ENCODE results near the gene ARRB1.
A peak's percentile ranks its signal among the peaks of the same experiment; 100 is the strongest.

ARRB1 gene

GRCh38 chr11:75352588-75353206 is 1.2 kb upstream of the ARRB1 start:
- peak overlapping the region; percentile 62 for H3K4me3 ChIP-seq (replicated peaks; ENCODE audit: low read depth, low read length)
- no peak for DNase-seq (ENCODE audit: low read depth)
- TF ChIP-seq CTCF (IDR thresholded peaks at IDR 0.05; ENCODE audit: low read length, missing control alignments): no peak

GRCh38 chr11:75351791-75352587 is 528 bp upstream of the ARRB1 start:
- peak; percentile 56 for DNase-seq (ENCODE audit: low read depth)
- TF ChIP-seq CTCF (IDR thresholded peaks at IDR 0.05; ENCODE audit: low read length, missing control alignments): no peak
- peak overlapping the region; percentile 62 for H3K4me3 ChIP-seq (replicated peaks; ENCODE audit: low read depth, low read length)

GRCh38 chr11:75350743-75351540 is 519 bp downstream of the ARRB1 start:
- peak; percentile 5 for TF ChIP-seq CTCF (IDR thresholded peaks at IDR 0.05; ENCODE audit: low read length, missing control alignments)
- H3K4me3 ChIP-seq (replicated peaks; ENCODE audit: low read depth, low read length): peak overlapping the region; percentile 62
- DNase-seq (ENCODE audit: low read depth): no peak

- H3K4me3 ChIP-seq (replicated peaks; ENCODE audit: low read depth, low read length): peak overlapping the region; percentile 62
- no peak for TF ChIP-seq CTCF (IDR thresholded peaks at IDR 0.05; ENCODE audit: low read length, missing control alignments)
- DNase-seq (ENCODE audit: low read depth): no peak
Observed at GRCh38 chr11:75350122-75350742, 1.2 kb downstream of the ARRB1 start.

- H3K4me3 ChIP-seq (replicated peaks; ENCODE audit: low read depth, low read length): peak overlapping the region; percentile 62
- TF ChIP-seq CTCF (IDR thresholded peaks at IDR 0.05; ENCODE audit: low read length, missing control alignments): no peak
- no peak for DNase-seq (ENCODE audit: low read depth)
Observed at GRCh38 chr11:75349521-75350116, 1.8 kb downstream of the ARRB1 start.

GRCh38 chr11:75347781-75348566 is 3.5 kb downstream of the ARRB1 start:
- no peak for TF ChIP-seq CTCF (IDR thresholded peaks at IDR 0.05; ENCODE audit: low read length, missing control alignments)
- no peak overlapping the region for H3K4me3 ChIP-seq (replicated peaks; ENCODE audit: low read depth, low read length)
- DNase-seq (ENCODE audit: low read depth): peak; percentile 89
